NCI-H1417 (cell line): ENCODE measurements around the gene SLC13A4.
"Not testable (repeated sequence)": the region's sequence is repeated elsewhere in the genome, so short reads cannot be mapped to it uniquely, and the experiment has no call there.

Experiments used
- DNase-seq, 3 experiments: peaks; one replicate each; lab custom pipeline; 2025; lab: John Stamatoyannopoulos, UW

Gene SLC13A4

GRCh38 chr7:135697276-135698049 lies 30.5 kb downstream of the SLC13A4 start:
- no peak for DNase-seq

DNA sequence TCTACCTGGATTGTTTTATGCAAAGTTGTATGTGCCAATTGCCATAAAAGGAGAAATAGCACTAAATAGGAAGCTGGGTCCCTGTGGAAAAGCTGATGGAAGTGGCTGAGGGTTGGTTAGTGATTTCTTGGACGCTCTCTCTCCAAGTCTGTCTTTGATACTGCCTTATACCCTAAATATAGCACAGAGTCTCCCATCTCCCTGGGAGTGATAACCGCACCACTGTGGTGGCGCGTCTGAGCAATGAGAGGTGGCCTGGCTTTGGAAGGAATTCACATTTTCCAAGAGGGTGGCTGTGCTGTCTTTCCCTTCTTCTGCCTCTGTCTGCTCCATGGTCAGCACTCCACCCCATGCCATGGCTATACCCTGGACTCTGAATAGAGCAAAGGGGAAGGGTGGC lies 34.4 kb downstream of the SLC13A4 start:
- no peak for DNase-seq

DNA sequence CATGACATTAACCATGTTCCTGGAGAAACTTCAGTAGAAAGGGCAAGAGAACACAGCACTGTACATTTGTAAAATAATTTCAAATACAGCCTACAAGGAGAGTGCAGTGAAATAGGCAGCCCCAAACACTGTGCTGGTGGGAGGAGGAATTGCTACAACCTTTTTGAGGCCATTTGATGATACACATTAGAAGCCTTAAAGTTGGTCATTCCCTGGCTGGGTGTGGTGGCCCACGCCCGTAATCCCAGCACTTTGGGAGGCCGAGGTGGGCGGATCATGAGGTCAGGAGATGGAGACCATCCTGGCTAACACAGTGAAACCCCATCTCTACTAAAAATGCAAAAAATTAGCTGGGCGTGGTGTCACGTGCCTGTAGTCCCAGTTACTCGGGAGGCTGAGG lies 35.4 kb downstream of the SLC13A4 start:
- not testable (repeated sequence) for DNase-seq

GRCh38 chr7:135692055-135692454 lies 35.9 kb downstream of the SLC13A4 start:
- DNase-seq = no peak

DNA sequence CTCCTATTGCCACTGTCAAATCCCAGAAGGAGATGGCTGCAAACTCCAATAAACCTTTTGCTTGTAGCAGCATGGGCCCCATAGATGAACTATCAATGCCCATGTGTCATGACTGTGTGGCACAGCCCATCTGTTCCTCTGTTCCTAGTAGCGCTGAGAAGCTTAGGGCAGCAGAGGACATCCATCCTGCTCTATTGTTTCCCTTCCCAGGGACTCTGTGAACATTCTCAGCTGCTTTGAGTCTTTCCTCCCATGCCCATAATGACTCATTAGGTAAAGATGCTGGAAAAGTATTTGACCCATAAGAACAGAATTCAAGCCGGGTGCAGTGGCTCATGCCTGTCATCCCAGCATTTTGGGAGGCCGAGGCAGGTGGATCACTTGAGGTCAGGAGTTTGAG lies 37.4 kb downstream of the SLC13A4 start:
- DNase-seq = no peak

DNA sequence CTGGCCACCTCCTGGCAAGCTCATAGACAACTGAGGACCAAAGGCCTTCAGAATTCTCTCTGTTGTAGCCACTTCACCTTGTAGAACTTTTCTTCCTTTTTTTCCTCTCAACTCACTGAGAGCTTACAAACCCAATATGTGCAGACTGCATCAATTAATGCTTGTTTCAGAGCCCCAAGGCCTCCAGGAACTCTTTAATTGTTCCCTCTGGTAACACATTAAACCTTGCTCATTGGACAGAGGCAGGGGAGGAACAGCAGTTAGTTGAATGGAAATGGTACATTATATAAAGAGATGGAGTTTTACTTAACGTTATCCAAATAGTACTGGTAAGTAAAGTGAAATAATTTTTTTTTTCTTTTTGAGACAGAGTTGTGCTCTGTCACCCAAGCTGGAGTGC lies 40.5 kb downstream of the SLC13A4 start:
- no peak for DNase-seq

GRCh38 chr7:135685306-135686084 lies 42.5 kb downstream of the SLC13A4 start:
- no peak for DNase-seq

DNA sequence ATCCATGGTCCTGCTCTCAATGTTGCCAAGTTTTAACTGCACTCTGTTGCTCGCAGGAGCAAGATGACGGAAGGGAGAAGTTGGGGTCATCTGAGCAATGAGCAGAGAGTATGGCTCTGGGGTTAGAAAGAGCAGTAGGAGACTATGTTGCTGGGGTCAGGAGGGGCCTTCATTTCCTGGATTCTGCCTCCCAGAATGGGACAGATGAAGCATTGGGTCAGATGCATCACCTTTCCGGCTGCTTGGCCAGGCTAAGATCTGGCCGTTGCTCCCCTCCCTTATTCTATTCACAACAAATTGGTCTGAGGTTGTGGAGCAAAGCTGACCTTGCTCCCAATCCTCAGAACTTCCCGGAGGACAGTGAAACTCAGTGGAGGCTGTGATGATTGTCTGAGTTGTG lies 43.3 kb downstream of the SLC13A4 start:
- no peak for DNase-seq

DNA sequence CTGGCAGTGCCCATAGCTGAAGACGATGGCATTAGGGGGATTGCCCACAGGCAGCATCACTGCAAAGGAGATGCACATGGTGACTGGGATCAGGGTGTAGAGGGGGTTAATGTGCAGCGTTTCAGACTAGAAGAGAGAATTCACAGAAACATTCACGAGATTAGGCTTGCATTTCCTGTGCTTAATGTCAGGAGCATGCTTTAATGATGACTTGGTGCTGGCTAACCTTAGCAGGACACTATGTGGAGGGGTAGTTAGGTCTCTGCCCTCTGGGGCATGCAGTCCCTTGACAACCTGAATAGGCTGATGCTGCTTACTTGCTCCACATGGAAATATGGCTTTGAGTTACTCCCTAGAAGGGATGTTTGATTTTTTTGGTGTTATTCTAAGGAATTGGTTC lies 43.9 kb downstream of the SLC13A4 start:
- no peak for DNase-seq

GRCh38 chr7:135683609-135684008 lies 44.4 kb downstream of the SLC13A4 start:
- DNase-seq = no peak

DNA sequence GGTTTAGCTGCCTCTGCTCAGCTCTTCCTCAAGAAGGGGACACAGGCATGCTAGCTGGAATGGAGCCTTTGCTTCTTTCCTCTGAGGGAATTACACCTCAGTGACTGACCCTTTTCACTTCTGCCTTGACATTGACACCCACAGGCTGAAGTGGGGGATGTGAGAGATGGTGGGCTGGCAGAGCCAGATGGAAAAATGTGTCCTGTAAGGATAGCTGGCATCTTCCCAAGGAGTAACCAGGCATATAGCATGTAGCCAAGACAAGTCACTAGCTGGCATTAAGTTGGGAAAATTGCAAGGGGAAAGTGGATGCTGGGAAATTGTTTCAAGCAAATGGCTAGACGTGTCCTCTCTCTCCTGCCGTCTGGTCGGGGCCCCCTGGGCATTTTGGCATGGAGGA lies 45.8 kb downstream of the SLC13A4 start:
- no peak for DNase-seq

- no peak for DNase-seq
Measured at GRCh38 chr7:135681762-135682161, 46.2 kb downstream of the SLC13A4 start.

DNA sequence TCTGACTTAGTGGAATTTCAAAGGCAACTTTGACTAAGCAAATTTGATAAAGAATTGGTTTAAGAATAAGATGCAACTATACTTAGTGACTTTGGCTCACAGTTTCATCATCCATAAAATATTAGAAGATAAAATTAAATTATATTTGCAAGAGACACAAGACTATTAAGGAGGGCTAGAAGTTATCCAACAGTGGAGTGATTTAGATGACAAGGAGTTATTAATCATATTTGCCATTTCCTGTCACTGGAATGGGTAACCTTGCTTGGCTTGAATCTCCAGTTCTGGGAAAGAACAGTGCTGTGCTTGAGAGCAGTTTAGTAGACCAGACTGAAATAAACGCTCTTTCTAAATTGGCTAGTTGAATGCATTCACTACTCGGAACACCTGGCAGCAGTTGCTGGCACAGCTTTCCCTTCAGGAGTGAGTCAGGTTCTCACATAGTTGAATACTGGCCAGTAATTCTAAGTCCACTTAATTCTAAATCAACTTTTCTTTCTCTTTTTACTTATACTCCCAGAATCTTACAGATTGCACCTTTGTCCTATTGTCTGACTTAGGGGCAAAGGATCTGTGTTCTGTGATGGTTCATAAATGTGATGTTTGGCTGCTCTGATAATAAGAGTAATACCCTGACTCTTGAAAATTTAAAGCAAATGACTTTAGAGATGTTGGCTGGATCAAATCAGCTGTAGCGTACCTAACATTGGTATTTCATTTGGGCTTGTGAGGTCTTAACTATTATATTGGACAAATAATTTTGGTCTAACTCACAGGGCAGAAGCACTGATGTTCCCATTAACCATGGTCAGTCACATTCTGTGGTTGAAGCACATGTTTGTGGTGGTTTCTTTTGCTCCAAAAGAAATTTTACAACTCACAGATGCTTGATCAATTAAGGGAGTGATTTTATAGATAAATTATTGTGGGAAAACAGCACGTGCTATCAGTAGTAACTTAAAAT lies 49.1 kb downstream of the SLC13A4 start:
- DNase-seq = peak in 2 of 3 experiments; percentile 39 to 84

GRCh38 chr7:135673360-135673706 lies 54.7 kb downstream of the SLC13A4 start:
- no peak for DNase-seq

GRCh38 chr7:135672560-135673359 lies 55.2 kb downstream of the SLC13A4 start:
- peak; percentile 47 to 87 (median 63) for DNase-seq

DNA sequence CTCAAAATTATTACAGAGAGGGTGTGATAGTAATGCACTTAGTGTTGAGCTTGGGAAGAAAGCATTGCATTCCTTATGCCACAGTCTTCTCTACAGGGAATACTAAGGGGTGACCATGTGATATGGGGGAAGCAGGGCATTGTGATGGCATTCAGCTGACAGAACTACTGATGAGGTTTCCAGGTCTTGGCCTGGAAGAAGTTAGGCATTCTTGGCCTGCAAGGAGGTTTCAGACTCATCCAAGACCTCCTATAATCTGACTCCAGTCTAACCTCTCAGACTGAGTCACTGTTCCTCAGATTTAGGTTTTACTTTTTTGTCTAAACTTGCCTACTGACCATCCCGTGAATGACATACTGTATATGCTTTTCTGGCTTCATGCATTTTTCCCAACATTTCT lies 57.8 kb downstream of the SLC13A4 start:
- no peak for DNase-seq

GRCh38 chr7:135669774-135670173 lies 58.2 kb downstream of the SLC13A4 start:
- DNase-seq = no peak

DNA sequence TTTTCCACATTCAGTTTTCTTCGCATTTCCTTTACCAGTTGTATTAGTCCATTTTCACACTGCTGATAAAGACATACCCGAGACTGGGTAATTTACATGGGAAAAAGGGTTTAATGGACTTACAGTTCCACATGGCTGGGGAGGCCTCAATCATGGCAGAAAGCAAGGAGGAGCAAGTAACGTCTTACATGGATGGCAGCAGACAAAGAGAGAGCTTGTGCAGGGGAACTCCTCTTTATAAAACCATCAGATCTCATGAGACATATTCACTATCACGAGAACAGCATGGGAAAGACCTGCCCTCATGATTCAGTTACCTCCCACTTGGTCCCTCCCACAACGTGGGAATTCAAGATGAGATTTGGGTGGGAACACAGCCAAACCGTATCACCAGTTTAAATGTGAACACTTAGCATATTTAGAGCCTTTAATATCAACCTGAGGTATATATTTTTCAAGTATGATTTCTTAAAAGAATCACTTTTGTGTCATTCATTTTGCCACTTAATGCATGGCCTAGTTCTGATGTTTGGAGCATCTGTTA lies 59.1 kb downstream of the SLC13A4 start:
- DNase-seq = not testable (repeated sequence)

- not testable (repeated sequence) for DNase-seq
Measured at GRCh38 chr7:135667626-135668025, 60.4 kb downstream of the SLC13A4 start.

GRCh38 chr7:135666846-135667245 lies 61.1 kb downstream of the SLC13A4 start:
- no peak for DNase-seq

DNA sequence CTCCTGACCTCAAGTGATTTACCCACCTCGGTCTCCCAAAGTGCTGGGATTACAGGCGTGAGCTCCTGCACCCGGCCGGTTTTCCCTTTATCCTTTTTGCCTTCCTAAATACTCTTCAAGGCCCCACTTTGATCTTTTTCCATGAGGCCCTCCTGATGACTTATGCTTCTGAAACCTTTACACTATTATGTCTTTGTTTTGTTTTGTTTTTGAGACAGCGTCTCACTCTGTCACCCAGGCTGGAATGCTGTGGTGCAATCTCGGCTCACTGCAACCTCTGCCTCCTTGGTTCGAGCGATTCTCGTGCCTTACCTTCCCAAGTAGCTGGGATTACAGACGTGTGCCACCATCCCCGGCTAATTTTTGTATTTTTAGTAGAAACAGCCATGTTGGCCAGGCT lies 61.8 kb downstream of the SLC13A4 start:
- DNase-seq = no peak
